GM19240 (cell line): ENCODE results near the gene TNC.

Source experiments
- DNase-seq: peaks from one replicate; pipeline ENCODE4 v3.0.0; 2011; ENCODE audit warnings: low spot score; ENCODE audit not compliant: insufficient read length

Gene TNC

DNA sequence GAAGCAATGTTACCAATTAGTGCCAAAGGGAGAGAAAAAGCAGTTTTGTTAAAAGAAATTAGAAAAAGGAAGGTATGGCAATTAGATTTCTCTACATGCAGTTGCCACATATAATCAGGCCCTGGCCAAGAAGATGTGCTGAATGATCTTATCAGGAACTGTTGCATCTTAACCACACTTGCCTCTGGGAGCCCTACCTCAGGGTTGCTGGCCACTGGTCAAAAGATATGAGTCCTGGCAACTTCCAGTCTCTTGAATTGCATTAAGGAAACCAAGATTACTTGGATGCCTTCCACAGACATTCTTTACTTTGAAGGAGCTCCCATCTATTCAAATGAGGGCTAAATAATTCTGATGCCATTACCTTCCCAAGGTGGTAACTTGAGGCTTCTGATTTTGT lies 60.4 kb downstream of the TNC start:
- no peak for DNase-seq

DNA sequence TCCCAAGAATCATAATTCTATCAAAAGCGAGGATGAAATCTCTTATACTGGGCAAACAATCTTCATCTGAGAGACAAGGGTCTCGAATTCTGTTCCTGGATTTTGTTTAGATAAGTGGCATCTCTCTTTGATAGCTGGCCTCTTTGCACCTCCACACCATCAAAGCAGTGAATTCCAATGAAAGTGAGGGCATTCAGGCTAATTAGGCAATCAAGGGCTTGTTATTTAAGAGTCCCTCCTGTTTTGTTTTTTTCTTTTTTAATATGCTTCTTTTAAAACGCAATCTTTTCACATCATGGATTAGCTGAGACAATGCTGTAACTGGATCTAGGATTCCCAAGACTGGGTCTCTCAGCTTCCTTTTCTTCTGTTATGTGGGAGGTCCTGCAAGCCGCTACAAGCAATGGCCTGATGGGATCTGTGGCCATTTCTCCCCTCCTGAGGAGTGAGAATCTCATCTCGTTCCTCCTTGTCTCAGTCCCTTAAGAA lies 67.9 kb downstream of the TNC start:
- no peak for DNase-seq

DNA sequence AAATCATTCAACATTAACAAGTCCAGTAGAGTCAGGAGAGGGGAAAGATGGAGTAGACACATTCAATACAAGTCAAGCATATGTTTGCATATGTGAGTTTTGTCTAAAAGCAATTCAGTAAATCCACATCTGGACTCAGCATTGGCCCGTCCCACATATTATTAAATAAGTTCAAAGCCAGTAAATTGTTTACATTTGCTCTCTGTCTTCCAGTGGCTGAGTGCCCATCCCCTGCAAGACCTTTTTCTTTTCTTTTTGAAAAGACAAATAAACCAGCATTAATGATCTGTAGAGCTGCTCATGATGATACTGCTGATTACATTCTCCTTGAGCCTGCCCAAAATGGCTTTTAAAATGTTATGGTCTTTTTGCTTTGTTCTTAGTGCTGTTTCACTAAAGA lies 71.1 kb downstream of the TNC start:
- DNase-seq, result no peak

DNA sequence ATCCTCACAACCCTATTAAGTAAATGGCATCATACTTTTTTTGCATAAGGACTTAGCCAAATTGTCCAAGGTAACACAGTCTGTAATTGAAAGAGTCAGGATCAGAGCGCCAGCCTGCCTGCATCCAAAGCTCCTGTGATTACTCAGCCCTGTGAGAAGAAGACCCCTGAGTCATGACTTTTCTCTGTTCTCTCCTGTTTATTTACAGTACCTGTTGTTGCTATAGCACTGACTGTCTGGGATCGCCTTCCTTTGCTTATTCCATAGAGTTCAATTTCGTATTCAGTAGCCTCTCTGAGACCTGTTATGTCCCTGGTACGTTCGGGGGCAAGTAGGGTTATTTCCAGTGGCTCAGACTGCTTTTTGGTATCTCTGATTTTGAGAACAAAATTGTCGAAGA lies 71.8 kb downstream of the TNC start:
- no peak for DNase-seq

DNA sequence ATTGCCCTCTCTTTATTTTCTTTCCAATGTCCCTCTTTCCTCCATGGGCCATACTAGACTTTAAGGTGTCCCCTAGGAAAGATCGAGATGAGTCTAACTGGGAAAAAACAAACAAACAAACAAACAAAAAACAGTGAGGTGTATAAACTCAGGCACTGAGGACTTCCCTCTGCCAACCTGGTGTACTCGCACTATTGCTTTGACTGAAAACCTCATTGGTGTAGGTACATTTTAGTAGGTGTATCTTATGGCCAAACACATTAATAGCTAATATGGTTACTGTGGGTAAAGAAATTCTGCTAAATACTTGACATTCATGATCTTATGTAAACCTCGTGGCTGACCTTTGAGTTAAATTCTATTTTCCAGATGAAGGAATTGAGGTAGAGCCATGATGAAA lies 74.3 kb downstream of the TNC start:
- no peak for DNase-seq

DNA sequence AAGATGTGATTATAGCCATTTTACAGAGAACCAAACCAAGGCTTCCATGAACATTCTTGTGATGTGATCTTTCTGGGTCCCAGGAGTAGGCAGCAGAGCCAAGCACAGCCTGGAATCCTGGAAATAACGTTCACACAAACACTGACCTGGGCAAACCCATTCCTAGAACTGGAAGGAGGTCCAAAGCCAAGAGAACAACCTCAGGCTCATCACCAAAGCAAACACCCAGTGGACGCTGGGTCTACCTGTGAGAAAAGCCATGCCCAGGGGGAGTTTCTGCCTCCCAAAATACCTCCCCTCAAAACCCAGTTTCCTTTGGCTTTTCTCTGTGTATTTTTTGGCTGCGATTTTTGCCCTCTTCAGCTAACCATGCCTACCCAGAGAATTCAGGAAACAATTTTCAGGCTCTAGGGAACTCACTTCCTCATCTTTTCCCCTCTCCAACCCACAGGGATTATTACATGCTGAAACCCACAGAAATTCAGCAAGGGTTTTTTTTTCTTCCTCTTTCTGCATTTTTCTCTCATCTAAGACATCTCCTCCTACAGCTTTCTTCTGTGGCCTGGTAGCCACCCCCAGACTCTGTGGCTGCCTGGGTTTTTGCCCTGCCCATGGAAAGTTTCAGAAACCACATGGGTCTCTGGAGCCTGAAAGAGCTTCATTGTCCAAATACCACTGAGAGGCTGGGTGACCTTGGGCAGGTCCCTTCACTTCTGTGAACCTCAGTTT lies 75.0 kb downstream of the TNC start:
- DNase-seq, result no peak

DNA sequence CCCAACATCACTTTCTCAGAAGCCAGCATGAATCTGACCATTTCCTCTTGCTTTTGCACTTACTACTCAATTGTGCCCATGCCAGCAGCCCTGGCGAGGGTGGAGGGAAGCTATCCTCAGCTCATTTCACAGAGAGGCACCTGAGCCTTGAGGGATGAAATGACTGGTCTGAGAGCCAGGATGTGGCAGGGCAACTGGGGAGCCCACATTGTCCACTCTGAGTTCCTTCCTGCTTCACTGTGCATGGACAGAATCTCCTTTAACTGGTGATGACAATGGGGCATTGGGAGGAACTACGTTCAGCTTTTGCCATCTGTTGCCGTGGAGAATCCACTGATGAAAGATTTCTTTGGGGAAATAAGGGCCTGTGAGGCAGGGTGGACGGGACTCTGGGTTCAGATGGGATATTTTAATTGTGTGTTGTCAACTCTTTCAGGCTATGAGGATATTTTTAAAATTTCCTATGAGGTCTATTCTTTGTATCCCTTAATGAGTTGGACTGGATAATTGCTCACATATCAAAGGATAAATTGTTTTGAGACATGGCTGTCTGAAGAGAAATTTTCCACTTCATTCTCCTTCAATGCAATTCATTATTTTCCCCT lies 78.3 kb downstream of the TNC start:
- DNase-seq, result no peak

DNA sequence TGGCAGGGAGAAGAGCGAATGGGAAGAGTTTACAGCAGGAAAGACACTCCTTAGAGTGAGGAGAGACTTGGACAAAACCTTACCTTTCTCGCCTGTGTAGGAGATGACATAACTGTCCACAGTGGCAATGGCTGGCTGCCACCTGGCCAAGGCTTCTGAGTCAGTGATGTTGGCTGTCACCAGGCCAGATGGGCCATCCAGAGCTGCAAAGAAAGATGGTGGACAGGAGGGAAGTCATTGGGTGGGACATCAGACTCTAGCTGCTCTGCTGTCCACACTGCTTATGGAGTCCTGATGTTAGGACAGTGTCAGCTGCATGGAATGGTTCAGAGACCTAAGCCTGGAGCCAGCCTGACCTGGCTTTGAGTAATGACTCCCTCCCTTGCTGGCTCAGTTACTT lies 79.8 kb downstream of the TNC start:
- no peak for DNase-seq

DNA sequence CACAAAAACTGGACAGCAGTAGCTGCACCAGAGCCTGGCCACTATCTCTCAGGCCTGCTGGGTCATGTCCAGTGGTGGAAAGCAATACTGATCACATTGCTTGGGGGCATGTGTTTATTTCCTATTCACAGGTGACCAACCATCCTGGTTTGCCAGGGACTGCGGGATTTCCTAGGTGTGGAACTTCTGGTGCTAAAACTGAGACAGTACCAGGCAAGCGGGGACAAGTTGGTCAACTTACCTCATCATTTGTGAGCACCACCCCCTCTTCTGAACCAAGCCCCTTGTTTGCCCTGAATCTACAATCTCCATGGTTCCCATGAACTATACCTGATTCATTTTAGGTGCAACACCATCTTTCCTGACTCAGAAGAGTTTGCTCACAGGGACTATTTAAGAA lies 81.3 kb downstream of the TNC start:
- DNase-seq, result no peak

DNA sequence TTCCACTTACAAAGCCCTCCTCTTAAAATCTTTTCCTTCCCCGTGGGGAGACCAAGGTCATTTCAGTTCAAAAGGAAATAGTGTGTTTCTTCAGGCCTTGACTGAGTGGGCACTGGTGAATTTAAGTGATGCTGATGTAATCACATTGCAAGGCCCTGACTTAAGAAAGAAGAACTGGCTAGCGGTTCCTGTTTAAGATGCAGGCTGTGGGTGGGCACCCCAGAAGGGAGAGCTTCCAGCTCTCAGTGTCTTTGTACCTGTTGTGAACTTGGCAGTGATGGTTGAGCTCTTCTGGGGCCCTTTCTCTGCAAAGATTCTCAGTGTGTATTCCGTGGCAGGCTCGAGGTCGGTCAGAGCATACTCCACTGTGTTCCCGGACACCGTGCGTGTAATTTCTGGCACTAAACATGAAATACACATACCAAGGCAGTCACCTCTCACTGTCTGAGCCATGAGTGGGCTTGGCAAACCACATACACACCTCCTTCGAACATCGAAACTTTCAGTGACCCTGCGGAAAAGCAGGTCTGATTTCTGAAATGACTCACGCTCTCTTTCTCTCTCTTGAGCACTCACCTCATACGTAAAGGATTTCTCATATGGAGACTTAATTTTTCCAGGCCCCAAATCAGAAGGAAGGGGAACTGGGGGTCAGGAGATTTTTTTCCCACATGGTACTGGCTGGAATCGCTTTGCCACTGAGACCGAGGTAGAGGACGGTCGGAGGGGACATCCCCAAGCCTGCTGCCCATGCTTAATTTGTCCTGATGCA lies 81.9 kb downstream of the TNC start:
- DNase-seq, result peak; percentile 43

DNA sequence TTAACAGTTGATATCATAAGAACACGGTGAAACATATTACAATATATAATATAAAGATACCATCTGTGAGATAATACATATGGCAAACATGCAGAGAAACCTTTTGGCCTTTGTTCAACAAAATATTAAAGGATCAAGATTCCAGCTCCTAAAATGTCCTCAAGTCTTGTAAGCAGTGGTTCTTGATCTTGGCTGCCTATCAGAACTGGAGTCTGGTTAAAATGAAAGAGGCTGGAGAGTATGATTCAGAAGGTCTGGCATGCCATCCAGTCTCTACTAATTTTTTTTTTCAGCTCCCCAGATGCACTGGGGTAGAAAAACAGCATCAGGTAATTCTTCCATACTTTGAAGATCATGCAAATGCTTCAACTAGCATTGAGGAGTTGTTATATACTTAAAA lies 83.2 kb downstream of the TNC start:
- DNase-seq, result no peak

DNA sequence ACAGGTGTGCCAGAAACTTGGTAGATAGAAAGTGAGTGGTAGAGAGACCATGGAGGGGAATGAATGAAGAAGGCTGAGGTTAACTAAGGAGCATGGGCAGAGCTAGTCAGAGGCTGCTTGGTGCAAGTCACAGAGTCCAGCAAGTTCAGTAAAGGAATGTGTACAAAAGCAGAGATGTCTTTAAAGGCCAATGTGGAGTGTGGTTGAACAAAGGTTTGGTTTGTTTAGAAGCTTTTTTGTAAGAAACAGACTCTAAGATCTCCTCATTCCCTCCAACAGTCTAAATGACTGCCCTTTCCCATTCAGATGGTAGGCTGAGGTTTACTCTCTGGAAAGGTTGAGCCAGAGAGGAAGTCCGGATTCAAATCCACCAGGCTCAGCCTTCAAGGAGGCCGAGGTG lies 84.2 kb downstream of the TNC start:
- no peak for DNase-seq

DNA sequence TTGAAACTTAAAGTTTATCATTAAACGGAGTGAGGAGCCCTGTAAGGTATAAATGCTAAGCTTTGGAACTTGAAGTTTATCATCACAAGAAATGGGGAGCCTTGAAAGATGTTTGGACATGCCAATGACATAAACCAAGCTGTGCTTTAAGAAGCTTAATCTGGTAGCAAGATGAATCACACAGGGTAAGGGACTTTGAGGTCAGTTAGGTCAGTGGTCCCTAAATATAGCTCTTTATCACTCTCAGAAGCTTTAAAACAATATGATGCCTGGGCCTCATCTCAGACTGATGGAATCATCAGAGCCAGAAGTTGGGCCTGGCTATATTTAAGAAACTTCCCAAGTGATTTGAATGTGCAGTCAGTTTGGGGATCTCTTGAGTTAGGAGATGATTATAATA lies 85.7 kb downstream of the TNC start:
- DNase-seq, result no peak

DNA sequence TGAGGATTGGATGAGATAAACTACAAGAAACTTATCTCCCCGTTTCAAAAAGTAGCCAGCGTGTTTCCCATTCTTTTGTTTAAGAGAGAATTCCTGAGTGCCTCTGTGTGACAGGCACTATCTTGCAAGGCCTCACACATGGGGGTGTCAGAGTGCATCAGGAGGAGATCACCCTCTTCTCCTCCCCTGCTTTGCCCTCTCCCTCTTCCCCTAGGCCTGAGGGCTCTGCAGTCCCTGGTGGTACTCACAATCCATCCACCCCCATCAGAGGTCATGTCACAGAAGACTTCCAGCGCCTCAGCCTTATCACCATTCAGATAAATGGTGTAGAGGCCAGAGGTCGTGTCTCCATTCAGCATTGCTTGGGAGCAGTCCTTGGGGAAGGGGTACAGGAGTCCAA lies 88.0 kb downstream of the TNC start:
- DNase-seq, result no peak

DNA sequence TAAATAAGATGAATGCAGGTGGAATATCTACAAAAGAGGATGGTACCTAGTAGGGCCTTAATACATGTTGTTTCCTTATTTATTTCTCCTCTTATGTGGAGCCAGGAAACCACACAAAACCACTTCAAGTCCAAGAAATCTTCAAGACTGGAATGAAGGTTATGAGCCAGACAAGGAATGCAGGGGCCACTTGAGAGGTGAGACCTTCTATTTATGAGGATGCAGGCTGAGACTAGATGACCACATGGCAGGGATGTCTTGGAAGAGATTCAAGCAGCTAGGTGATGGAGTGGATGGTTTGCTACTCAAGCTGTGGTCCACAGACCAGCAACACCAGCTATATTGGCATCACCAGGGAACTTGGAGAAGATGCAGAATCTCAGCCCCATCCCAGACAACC lies 92.2 kb downstream of the TNC start:
- DNase-seq, result no peak

DNA sequence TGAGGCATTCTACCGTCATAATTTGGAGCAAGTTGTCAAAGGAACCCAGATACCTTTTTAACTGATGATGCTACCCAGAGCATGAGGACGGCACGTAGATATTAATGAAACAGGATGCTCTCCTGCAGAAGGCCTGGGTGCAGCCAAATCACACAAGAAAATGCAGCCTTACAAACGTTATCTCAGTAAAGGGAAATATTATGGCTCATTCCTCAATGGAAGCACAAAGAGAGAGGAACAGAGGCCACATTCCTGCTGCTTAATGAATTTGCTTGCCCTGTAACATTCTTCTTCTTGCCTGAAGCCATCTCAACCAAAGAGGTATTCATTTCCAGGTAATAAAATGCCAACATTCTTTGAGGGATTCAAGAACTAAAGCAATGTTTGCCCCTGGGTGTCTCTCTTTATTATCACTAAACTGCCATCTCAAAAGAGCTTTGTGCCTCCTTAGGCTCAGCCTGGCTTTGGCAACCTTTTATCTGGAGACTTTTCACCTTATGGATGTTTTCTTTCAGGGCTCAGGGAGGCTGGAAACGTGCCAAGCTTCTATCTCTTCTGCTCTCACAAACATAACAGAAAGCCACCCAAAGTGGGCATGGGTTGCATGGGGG lies 92.9 kb downstream of the TNC start:
- DNase-seq, result no peak

DNA sequence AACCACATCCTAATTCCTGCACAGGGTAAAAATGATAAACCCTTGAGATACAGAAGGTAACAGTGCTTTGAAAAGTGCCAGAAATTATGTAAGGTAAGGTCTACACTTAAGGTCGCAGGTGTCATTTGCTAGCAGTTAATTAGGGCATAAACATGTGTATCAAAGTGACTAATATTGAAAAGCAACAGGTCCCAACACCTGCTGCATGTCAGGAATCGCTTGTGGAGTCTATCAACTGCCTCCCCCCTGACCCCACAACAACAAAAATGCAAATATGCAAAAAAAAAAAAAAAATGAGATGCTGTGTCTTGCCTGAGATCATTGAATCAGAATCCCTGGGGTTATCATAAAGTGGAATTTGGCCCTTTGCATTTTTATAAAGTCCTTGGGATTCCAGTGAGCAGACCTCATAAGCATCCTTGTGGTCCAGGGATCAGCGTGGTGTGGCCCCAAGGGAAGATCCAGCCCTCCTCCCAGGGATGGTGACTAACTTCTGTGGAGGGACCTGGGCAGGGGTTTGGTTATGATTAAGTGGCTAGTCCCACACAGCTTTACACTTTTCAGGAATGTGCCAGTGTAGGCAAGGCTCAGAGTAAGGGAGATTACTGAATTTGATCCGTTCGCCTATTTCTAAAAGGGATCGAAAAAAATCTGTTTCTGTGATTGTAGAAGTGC lies 95.1 kb downstream of the TNC start:
- no peak for DNase-seq

DNA sequence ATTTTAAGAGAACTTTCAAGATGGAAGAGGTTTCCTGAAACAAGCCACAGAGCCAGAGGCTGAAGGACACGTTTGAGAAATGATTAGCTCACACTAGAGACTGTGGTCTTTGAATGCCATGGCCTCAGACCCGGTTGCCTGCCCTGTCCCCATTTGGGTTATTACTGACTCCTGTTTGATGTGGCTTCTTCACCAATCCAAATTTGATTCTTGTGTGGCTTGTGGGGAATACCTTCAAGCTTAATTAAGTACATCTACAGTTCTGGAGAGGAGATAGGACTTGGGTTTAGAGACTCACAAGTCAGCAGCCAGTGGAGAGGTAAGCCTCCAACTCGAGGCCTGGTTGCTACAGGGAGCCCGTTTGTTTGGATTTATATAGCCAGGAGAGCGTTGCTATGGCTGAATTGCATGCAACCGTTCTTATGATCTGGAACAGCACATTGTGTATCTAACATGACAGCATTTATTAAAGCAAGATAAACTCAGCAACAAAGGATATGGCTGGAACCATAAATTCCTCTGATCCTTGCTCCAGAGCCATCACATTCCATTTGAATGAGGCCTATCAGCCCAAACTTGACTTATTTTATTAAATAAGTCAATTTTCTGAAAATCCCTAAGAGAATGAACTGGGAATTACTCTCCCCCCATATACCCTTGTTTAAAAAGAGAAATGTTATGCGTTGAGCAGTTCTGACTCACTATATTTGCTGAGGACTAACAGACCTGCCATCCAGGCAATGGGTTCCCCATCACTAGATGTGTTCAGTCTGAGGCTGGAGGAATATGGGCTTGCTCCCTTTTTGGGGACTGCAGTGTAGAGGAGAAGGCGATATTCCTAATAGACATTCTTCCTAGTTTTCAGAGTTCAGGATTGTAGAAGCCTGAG lies 99.2 kb downstream of the TNC start:
- no peak for DNase-seq

DNA sequence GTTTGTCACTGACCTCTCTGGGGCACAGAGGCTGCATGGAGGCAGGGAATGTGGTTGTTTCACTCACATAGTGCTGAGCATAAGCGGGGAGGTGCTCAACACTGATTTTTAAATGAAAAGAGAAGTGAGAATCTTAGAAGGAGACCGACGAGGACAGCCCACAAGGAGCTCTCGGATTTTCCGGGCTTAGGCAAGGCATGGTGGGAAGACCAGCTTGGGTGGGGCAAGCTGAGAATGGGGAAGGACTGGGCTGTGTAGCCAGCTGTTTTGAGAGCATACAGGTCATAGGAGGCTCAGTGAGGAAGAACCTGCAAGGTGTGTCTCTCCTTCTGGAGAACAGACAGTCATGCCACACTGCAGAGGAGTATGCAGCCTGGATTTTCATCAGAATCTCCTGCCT lies 101.6 kb downstream of the TNC start:
- no peak for DNase-seq

DNA sequence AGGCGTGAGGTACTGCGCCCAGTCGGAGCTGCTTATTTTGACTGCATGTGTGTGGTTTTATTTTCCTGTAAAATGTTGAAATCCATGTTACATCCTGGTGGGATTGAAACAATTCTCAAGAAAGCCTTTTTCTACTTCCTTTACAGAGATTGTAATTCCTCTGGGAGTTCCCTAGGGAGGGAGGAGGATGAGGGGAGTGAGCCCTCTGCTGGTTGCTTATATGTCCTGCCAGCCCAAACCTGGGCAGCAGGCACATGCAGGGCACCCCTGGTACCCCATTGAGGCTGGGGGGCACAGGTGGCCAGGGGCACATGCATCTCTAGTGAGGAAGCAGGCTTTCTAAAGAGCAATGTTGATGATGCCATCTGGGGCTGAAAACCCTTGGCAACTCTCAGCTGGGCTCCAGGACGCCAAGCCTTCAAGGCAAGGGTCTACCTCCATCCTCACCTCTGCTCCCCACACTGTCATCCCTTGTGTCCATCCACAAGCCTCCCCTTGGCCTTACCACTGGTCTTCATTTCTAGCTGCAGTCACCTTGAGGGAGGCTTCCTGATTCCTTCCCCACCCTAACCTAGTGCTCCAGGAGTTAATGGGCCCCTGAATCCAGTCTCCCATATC lies 102.8 kb downstream of the TNC start:
- DNase-seq, result no peak
